Measurements from ENCODE around the gene PVALEF.

Gene PVALEF

DNA sequence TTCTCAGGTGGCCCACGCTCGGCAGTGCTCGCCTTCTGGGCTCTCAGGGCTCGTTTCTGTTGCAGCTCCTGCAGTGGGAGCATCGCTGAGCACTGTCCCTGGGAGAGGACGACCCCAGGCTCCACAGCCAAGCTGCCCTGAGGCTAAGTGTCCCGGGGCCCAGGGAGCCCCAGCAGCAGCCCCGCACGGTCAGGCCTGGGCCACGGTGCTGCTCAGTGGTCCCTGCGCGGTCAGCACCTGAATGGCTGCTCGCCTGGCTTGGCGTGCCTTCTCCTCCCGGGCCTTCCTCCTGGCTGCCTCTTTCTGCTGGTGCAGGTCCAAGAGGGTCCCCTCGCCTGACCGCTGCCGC is 34.1 kb downstream of the PVALEF start:
- no peak for DNase-seq

DNA sequence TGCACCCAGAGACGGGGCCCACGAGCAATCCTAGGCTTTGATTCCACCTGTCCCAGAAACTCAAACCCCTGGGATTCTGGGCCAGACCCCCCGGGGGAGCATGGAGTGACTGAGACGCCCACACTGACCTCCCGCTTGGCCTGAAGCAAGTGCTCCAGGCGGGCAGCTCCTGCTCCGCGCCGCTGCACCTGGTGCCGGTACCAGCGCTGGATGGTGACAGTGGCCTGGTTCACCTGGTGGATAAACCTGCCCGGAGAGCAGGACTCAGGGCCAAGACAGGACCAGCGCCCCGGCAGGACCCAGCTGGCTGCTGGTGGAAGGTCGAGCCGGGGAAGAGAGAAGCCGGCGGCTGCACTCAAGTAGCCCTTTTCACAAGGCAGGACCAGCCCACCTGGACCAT is 34.9 kb downstream of the PVALEF start:
- no peak for DNase-seq

DNA sequence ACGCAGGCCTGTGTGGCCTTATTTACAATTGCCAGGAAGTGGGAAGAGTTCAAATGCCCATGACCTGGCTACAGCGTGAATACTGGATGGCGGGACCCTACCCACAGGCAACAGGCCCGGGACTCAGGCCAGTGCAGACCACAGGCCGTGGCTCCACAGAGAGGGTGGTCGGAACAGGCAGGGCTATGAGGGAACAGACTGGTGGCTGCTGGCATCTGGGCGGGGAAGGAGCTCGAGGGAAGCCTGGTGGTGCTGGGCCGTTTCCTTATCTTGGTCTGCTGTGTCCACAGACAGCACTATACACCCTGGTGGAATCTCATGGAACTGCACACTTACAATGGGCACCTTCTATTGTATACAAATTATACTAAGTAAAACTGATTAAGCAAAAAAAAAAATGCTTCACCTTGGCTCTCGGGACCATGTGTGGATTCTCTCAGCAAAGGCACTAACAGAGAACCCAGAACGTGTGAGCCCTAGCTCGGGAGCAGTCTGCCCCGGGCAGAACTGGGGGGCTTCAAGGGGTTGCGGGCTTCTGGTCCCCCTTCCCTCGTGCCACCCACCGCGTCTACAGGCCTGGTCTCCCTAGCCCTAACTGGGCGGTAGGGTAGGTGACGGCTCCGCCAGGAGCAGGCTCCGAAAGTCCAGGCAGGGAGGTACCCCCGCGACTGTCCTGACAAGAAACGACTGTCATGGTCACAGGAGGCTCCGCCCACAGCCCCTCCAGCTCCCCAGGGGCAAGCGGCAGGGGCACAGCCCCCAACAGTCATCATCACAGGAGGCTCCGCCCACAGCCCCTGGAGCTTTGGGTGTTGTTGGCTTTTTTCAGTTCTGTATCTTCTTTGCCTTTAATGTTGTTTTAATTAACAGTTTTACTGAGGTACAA is 35.6 kb downstream of the PVALEF start:
- DNase-seq: no peak

DNA sequence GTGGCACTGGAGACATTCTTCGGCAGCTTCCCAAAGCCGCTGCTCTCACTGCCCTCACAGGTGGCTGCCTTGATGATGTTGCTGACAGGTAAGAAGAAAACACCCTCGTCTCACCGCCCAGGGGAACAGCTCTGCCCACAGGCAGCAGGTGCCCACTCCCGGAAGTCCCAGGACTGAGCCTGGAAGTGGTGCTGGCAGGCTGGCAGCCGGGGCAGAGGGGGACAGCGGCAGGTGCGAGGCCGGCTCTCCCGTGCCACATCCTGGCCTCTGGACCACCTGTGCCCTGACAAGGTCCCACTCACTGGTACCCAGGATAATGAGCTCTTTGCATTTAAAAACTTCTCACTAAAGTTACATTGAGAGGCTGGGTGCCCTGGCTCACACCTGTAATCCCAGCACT is 37.0 kb downstream of the PVALEF start:
- DNase-seq: no peak

DNA sequence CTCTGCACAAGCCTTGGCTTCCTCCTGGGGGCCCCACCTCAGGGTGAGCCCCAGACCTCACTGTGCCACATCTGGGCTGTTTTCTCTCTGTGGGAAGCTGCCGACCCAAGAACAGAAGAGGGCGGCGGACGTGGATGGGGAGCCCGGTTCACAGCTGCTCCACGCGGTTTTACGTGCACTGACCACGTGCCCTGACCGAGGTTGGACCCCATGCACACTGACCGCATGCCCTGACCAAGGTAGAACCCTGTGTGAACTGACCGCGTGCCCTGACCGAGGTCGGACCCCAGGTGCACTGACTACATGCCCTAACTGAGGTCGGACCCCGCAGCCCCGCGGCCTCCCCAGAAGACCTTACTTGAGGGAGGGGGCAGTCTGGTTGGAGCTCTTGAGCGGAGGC is 37.8 kb downstream of the PVALEF start:
- DNase-seq: no peak

DNA sequence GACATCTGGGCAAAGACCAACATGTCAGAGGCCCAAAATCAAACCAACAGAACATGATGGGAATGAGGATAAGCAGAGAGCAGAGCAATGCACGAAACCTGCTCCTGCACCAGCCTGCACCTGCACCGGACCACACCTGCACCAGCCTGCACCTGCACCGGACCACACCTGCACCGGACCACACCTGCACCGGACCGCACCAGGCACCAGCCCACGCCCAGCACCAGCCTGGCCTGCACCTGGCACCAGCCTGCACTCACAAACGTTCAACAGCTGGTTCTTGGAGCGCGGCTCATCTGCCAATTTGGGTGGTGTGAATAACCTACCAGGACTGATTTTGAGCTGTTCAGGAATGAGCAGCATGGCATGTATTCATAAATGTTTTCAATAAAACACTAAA is 39.3 kb downstream of the PVALEF start:
- DNase-seq: no peak

DNA sequence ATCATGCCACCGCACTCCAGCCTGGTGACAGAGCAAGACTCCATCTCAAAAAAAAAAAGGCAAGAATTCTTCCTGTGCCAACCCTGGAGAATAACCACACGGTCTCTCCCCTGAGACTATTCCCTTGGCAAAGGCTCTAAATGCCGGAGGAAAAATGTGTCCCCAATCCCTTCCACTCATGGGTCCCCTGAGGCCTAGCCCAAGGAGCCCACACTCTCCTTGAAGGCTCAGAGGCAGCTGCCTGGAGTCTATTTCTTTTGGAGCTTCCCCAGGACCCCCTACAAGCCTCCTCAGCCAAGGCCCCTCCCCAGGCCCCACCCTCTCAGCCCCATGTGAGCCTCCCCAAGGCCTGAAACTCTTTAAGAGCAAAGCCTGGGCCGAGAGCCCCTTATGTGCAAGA is 40.9 kb downstream of the PVALEF start:
- DNase-seq: no peak

DNA sequence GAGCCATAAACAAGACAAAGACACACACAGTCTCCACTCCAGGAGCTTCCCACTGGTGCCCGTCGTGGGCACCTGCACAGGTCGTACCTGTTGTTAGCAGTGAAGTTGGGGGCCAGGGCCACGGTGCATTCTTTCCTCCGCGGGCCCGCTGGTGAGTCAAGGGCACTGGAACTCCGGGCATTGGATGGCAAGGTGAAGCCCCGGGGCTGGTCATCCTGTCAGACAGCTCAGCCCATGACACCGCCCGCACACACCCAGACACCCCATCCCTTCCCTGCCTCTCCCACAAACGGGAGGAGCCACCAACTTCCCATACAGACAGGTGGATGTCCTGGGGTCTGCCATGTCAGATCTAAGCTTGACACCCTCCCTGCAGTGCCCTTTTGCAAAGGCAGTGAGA is 41.4 kb downstream of the PVALEF start:
- DNase-seq: no peak

- DNase-seq: no peak
Observed at GRCh38 chr17:81207610-81208581, 42.6 kb downstream of the PVALEF start.

- no peak for DNase-seq
Observed at GRCh38 chr17:81208651-81209050, 43.3 kb downstream of the PVALEF start.

- DNase-seq: no peak
Observed at GRCh38 chr17:81209141-81209540, 43.8 kb downstream of the PVALEF start.

DNA sequence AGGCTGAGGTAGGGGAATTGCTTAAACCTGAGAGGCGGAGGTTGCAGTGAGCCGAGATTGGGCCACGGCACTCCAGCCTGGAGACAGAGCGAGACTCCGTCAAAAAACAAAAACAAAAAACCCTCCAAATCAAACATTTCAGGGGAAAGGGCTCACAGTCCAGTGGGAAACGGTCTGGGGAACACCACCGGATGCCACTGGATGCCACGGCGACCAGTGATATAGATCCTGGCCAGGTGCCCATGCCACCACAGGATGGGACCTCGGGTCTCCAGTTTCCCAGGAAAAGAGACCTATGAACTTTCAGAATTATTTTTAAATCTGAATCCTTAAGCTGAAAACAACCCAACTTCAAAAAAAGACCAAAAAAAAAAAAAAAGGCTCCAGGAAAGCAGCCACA is 45.2 kb downstream of the PVALEF start:
- no peak for DNase-seq

DNA sequence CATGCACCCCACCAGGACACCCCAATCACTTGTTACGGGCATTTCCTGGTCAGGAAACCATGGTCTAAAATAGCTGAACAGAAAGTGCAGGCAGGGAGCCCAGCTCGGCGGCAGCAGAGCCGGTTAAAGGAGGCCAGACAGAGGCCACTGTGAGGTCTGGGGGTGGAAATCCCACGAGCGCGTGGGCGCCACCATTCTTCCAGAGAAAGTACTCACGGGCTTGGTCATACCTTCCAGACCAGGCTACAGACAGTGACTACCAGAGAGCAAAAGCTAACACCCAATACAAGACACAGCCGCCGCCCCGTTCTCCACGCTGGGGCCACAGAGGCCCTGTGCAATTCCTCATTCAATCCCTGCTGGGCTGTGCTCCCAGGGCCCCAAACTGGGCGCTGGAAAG is 45.6 kb downstream of the PVALEF start:
- DNase-seq: no peak

DNA sequence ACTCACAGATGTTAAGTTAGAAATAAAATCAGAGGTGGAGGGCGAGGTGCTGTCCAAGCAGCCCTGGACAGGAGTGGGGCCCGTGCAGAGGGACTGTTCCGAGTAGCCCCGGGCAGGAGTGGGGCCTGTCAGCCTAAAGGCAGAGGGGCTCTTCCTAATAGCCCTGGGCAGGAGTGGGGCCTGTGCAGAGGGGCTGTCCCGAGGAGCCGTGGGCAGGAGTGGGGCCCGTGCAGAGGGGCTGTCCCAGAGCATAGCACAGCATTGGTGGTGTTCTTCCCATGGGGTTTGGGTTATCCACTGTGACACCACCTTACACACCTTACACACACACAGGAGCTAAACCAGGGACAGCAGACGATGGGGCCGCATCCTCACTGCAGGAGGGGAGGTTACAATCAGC is 47.1 kb downstream of the PVALEF start:
- DNase-seq: no peak

GRCh38 chr17:81213978-81214377 is 48.7 kb downstream of the PVALEF start:
- no peak for DNase-seq

DNA sequence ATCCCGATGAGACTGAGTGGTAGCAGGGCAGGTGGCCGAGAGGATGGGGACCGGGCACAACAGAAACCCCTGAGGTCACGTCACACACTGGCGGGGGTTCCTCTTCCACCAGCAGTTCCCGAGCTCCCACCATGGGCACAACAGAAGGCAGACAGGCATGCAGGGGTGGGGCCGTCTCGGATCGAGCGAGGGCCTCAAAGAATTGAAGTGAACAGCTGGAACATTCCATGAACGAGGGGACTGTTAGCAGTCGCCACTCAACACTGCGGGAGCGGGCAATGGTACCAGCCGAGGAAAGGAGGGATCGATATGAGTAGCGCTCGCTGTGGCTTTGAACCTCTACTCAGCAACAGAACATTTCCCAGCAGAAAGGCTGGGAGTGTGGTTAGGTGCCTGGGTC is 52.2 kb downstream of the PVALEF start:
- no peak for DNase-seq

DNA sequence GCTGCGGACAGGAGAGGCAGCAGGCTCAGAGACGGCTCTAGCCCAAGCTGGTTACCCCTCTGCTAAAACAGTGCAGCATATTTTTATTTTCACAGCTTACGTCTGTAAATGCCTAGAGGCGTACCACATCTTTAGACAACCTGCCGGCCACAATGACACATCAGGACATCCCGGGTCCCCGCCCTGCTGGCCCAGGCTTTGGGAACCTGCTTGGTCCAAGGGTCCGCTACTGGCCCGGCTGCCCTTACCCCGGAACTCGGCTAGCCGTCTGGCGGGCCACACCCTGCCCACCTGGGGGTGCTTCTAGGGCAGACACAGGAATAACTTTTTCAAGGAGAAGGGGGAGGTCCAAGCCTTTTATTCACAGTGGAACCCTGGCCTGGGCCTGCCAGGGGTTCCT is 53.2 kb downstream of the PVALEF start:
- DNase-seq: no peak

GRCh38 chr17:81218991-81219390 is 53.7 kb downstream of the PVALEF start:
- DNase-seq: no peak

- no peak for DNase-seq
Observed at GRCh38 chr17:81219476-81220180, 54.3 kb downstream of the PVALEF start.

DNA sequence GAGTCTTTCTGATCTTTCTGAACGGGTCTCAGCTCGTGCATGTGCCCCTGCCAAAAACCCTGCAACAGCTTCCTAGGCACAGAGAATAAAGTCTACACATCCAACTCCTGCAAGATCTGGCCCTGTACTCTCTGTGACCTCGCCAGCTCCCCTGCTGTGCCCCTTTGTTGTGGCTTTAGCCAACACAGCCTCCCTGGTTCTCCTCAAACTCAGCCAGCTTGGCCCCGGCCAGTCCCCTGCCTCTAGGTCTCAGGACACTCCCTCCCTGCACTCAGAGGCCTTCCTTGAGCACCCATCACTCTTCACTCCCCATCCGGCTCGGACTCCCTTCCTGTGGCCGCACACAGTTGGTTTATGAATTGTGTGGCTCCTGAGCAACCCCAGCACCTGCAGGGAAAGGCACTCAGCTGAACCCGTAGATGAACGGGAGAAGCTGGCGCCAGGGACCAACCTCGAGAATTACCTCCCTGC is 56.1 kb downstream of the PVALEF start:
- DNase-seq: no peak

GRCh38 chr17:81221842-81222619 is 56.7 kb downstream of the PVALEF start:
- DNase-seq: no peak

- no peak for DNase-seq
Observed at GRCh38 chr17:81222620-81222905, 57.3 kb downstream of the PVALEF start.

Measured in NCI-H1436 treated with DMSO at 0.1 percent for 48 hours (cell line).